SHP77 treated with DMSO at 0.1 percent for 48 hours (cell line): ENCODE data around the gene SLPI.

ENCODE experiments used
- DNase-seq: peaks from one replicate; lab custom pipeline; 2025; lab: John Stamatoyannopoulos, UW

The SLPI gene

GRCh38 chr20:45218124-45218523 lies 36.2 kb downstream of the SLPI start:
- DNase-seq: no peak

- no peak for DNase-seq
Measured at GRCh38 chr20:45212836-45213235, 41.5 kb downstream of the SLPI start.

GRCh38 chr20:45211569-45212474 lies 42.5 kb downstream of the SLPI start:
- no peak for DNase-seq

GRCh38 chr20:45209924-45210323 lies 44.4 kb downstream of the SLPI start:
- DNase-seq: no peak

- no peak for DNase-seq
Measured at GRCh38 chr20:45206725-45207124, 47.6 kb downstream of the SLPI start, which contains the start of gene SEMG1. Gene SEMG1, plus strand, starts transcription at chr20:45207033. Its CDS starts 21 bp downstream, at chr20:45207054.
